Lung (tissue), 12 donors: ENCODE data around the gene AP3D1. TPM values are rescaled to one million over a fixed set of nuclear protein-coding genes. Genes with fewer than 3 reads are reported as not detected.

ENCODE experiments used
- ATAC-seq: fragments of 200-7000 bp; cut with Tn5 transposase; one replicate; pipeline ENCODE4 v1.9.1; 2020; ENCODE audit warnings: moderate number of reproducible peaks; ENCODE audit not compliant: insufficient read depth, low FRiP score
- DNase-seq, 3 donors: peaks; one replicate each; pipeline ENCODE4 v3.0.0-alpha.2; 2013 to 2017
- H3K27ac ChIP-seq, 2 donors: one replicate each; pipeline ENCODE4 v1.5.1; 2013; ENCODE audit warnings: mild to moderate bottlenecking in 2 of 2, moderate library complexity in 2 of 2, control low read depth in 1 of 2, inconsistent platforms in 1 of 2, low read depth in 1 of 2, low read length in 1 of 2
- H3K27me3 ChIP-seq, 3 donors: one replicate each; pipeline ENCODE4 v1.5.1; 2013; ENCODE audit warnings: low read length in 2 of 3; ENCODE audit not compliant: control insufficient read depth in 3 of 3, insufficient read depth in 3 of 3
- H3K36me3 ChIP-seq, 4 donors: one replicate each; pipeline ENCODE4 v1.5.1; 2013; ENCODE audit warnings: low read length in 4 of 4, mild to moderate bottlenecking in 1 of 4, moderate library complexity in 1 of 4; ENCODE audit not compliant: control insufficient read depth in 4 of 4, insufficient read depth in 4 of 4
- H3K4me1 ChIP-seq, 5 donors: one replicate each; pipeline ENCODE4 v1.5.1; 2013; ENCODE audit warnings: low read length in 5 of 5, mild to moderate bottlenecking in 2 of 5, moderate library complexity in 1 of 5; ENCODE audit not compliant: control insufficient read depth in 5 of 5, insufficient read depth in 5 of 5
- H3K4me3 ChIP-seq: one replicate; pipeline ENCODE4 v1.5.1; 2013; ENCODE audit warnings: mild to moderate bottlenecking, control low read depth, moderate library complexity
- H3K9ac ChIP-seq, 2 donors: one replicate each; pipeline ENCODE4 v1.5.1; 2013; ENCODE audit warnings: low read length in 2 of 2, control low read depth in 1 of 2; ENCODE audit not compliant: insufficient read depth in 1 of 2
- H3K9me3 ChIP-seq, 4 donors: one replicate each; pipeline ENCODE4 v1.5.1; 2013; ENCODE audit warnings: low read length in 3 of 4, mild to moderate bottlenecking in 1 of 4, moderate library complexity in 1 of 4; ENCODE audit not compliant: control insufficient read depth in 4 of 4, insufficient read depth in 3 of 4
- WGBS, 2 donors: extraction: QIAGEN DNeasy Blood & Tissue Kit; methylation state at CpG; one replicate each; pipeline ENCODE4 v1.1.7; 2013; 5-methylcytosine and 5-hydroxymethylcytosine counted together
- polyA plus RNA-seq, 2 donors: library from polyadenylated mRNA; stranded (reverse); fragments of 200-250 nt; gene quantifications; one replicate each; pipeline ENCODE4 v1.2.1, GENCODE V29; 2013
- total RNA-seq, 2 donors: library from RNA; depleted of rRNA in 1 of 2; stranded (reverse); fragments of >200 nt in 1 of 2; gene quantifications; one replicate each; pipeline ENCODE4 v1.2.1, GENCODE V29; 2014 to 2021
- TF ChIP-seq, protein P1 (sequence below): IDR thresholded peaks from 2 replicates; pipeline ENCODE4 v1.5.1; 2012; ENCODE audit warnings: mild to moderate bottlenecking; ENCODE audit errors: control extremely low read depth, extremely low read depth
- donor health status: control.
- donor health status: control.
- donor health status: Bipolar disorder and iron deficiency.
- donor health status: healthy.
- donor health status: DM: yes; HTN: yes; CAD: no.

The AP3D1 gene
- total and polyA plus RNA-seq, 4 donors = 55.3 to 144 (median 85.4) TPM

GRCh38 chr19:2116507-2116906 lies 34.9 kb downstream of the AP3D1 start:
- ATAC-seq = no peak
- Histone ChIP-seq H3K4me1 (no peaks in the 10 kb centered on the region), H3K27ac (no peak overlapping the region), H3K4me3 (no peak overlapping the region), H3K36me3 (peaks cover 14 to 92% (median 38%) of the 10 kb centered on the region in 4 donors), H3K9me3 (no peaks in the 10 kb centered on the region), H3K9ac (no peak overlapping the region), H3K27me3 (no peaks in the 10 kb centered on the region)
- WGBS, 2 donors = 94 to 95% methylated on average over 25 of the region's 25 CpGs
- no peak for DNase-seq
- TF ChIP-seq, protein P1, sequence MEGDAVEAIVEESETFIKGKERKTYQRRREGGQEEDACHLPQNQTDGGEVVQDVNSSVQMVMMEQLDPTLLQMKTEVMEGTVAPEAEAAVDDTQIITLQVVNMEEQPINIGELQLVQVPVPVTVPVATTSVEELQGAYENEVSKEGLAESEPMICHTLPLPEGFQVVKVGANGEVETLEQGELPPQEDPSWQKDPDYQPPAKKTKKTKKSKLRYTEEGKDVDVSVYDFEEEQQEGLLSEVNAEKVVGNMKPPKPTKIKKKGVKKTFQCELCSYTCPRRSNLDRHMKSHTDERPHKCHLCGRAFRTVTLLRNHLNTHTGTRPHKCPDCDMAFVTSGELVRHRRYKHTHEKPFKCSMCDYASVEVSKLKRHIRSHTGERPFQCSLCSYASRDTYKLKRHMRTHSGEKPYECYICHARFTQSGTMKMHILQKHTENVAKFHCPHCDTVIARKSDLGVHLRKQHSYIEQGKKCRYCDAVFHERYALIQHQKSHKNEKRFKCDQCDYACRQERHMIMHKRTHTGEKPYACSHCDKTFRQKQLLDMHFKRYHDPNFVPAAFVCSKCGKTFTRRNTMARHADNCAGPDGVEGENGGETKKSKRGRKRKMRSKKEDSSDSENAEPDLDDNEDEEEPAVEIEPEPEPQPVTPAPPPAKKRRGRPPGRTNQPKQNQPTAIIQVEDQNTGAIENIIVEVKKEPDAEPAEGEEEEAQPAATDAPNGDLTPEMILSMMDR = no peak

- Histone ChIP-seq H3K4me3 (no peak overlapping the region), H3K27me3 (no peaks in the 10 kb centered on the region), H3K4me1 (no peaks in the 10 kb centered on the region), H3K36me3 (peaks cover 17 to 92% (median 38%) of the 10 kb centered on the region in 4 donors), H3K9me3 (no peaks in the 10 kb centered on the region), H3K9ac (no peak overlapping the region), H3K27ac (no peak overlapping the region)
- ATAC-seq = no peak
- TF ChIP-seq, protein P1 = no peak
- no peak for DNase-seq
- WGBS, 2 donors = 94 to 99% methylated on average over 24 of the region's 24 CpGs
Measured at GRCh38 chr19:2115911-2116426, 35.4 kb downstream of the AP3D1 start.

GRCh38 chr19:2115324-2115723 lies 36.0 kb downstream of the AP3D1 start:
- DNase-seq (no peak), ATAC-seq (no peak)
- no peaks in the 10 kb centered on the region for H3K27me3 ChIP-seq
- H3K4me3 ChIP-seq = no peak overlapping the region
- no peak overlapping the region for H3K9ac ChIP-seq
- no peaks in the 10 kb centered on the region for H3K9me3 ChIP-seq
- H3K4me1 ChIP-seq = no peaks in the 10 kb centered on the region
- H3K36me3 ChIP-seq = peaks cover 17 to 92% (median 38%) of the 10 kb centered on the region in 4 donors
- WGBS, 2 donors = 96 to 97% methylated on average over 25 of the region's 25 CpGs
- TF ChIP-seq, protein P1 = no peak
- H3K27ac ChIP-seq = no peak overlapping the region

DNA sequence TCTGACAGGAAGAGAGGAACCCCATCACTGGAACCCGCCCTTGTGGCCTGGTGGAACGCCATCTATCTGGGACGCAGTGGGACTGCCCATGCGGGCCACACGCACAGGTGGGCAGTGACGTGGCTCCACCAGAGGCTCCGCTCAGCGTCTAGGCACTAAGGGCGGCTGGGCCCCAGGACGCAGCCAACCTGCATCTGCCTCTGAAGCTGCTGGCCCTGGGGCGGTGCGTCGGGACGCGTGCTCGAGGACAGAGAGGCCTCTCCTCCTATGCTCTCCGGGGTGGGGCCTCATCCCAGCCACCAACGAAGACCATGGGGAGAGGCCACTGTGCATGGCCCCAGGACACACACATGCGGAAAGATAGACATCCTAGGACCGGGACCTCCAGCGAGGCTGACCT lies 36.5 kb downstream of the AP3D1 start:
- peaks cover 19 to 92% (median 39%) of the 10 kb centered on the region in 4 donors for H3K36me3 ChIP-seq
- ATAC-seq = no peak
- TF ChIP-seq, protein P1 = no peak
- H3K27me3 ChIP-seq = no peaks in the 10 kb centered on the region
- no peak for DNase-seq
- H3K4me1 ChIP-seq = no peaks in the 10 kb centered on the region
- 95 to 96% methylated on average over 21 of the region's 21 CpGs for WGBS, 2 donors
- H3K9ac ChIP-seq = no peak overlapping the region
- H3K9me3 ChIP-seq = no peaks in the 10 kb centered on the region
- no peak overlapping the region for H3K27ac ChIP-seq
- H3K4me3 ChIP-seq = no peak overlapping the region
